Measurements from ENCODE around the gene ANOS1. TPM values are rescaled to one million over a fixed set of nuclear protein-coding genes. Genes with fewer than 3 reads are reported as not detected.

ANOS1 gene
- total and polyA plus RNA-seq, 2 of the 8 experiments (the other 6 are each of a cell fraction or from before 2014, with no cell fraction given): 34.4 to 59.0 TPM

DNA sequence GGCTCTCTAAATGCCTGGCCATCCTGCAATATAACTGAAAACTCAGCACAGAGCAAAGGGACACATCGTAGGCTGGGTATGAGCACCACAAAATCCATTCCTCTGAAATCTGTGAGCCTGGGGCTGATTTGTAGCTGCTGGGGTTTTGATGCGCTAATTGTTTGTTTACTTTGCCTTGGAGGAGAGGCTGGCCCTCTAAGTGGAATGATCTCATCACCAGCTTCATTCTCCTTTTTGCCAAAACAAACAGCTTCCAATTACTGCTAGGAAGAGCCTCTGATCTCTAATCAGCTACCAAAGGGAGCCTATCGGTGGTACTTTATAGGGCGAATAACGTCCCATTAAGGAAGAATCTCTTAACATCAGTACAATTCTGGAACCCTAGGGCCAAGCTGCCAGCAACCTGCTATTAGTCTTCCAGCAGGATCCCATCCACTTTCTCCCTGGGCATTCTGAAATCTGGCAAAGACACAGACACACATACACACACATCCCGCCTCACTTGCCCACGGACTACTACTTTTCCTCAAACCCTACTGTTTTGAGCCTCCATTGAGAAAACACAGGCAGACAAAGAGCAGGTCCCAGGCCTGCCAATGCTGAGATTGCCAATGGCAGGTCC is 5.8 kb downstream of the ANOS1 start:
- no peak overlapping the region for H2BK12ac ChIP-seq (ENCODE audit: low read depth, low read length)

More for the DNA sequence above, 5.8 kb downstream of the ANOS1 start:
- Histone ChIP-seq H4K8ac (ENCODE audit: extremely low read depth, insufficient read depth, low read length) (no peak overlapping the region), H2BK120ac (replicated peaks; ENCODE audit: low read depth, low read length) (no peak overlapping the region), H2AK5ac (ENCODE audit: low read depth, low read length) (no peak overlapping the region), H4K91ac (replicated peaks; ENCODE audit: insufficient read length, low read length) (no peak overlapping the region), H4K5ac (ENCODE audit: insufficient read length, low read depth, low read length) (no peak overlapping the region), H3K9ac (replicated peaks in 1 of 4; ENCODE audit: extremely low read depth in 1 of 4, low read depth in 3 of 4, low read length in 3 of 4) (no peak overlapping the region), H3K4me2 (ENCODE audit: insufficient read depth in 1 of 2, low read depth in 2 of 2, low read length in 2 of 2) (peak overlapping the region; percentile 16 to 56; a peak in 2 of 4 replicates), H3K27me3 (replicated peaks in 1 of 4; ENCODE audit: control insufficient read depth in 3 of 4, extremely low read depth in 1 of 4, insufficient read depth in 3 of 4, low read length in 3 of 4) (no peaks in the 10 kb centered on the region; a peak in 1 of 7 replicates), H3K79me1 (ENCODE audit: low read depth, low read length) (no peaks in the 10 kb centered on the region), H3K14ac (ENCODE audit: insufficient read length) (no peak overlapping the region), H3K23me2 (ENCODE audit: low read depth, low read length) (no peaks in the 10 kb centered on the region), H3K9me3 (ENCODE audit: insufficient read depth in 2 of 2, low read depth in 1 of 2, low read length in 1 of 2) (no peaks in the 10 kb centered on the region), H2AFZ (ENCODE audit: low read length) (no peak overlapping the region), H3K36me3 (ENCODE audit: control insufficient read depth in 2 of 4, insufficient read depth in 4 of 4, low read length in 3 of 4) (peaks cover 0 to 5% (median 0%) of the 10 kb centered on the region in 4 experiments; a peak in 1 of 8 replicates), H2BK5ac (ENCODE audit: low read depth, low read length) (no peak overlapping the region), H3K18ac (ENCODE audit: extremely low read depth, low read length) (no peak overlapping the region; the same call in 1 of the 2 replicates), H3K27ac (ENCODE audit: low read depth, low read length) (no peak overlapping the region), H2BK15ac (ENCODE audit: low read length) (no peak overlapping the region), H3K23ac (ENCODE audit: insufficient read length) (no peak overlapping the region), H2BK20ac (ENCODE audit: low read length) (no peak overlapping the region), H3K79me2 (ENCODE audit: control insufficient read depth in 1 of 2, insufficient read depth in 2 of 2, low read length in 2 of 2) (peaks cover 5 to 97% of the 10 kb centered on the region in 2 experiments), H3K4me3 (ENCODE audit: extremely low read depth in 1 of 4, insufficient read depth in 2 of 4, low read depth in 3 of 4, low read length in 4 of 4) (no peak overlapping the region), H3K56ac (replicated peaks; ENCODE audit: insufficient read length, low read depth, low read length) (no peak overlapping the region), H3K4ac (replicated peaks; ENCODE audit: insufficient read length, low read depth, low read length) (no peak overlapping the region), H4K20me1 (replicated peaks in 1 of 2; ENCODE audit: control insufficient read depth in 1 of 2, insufficient read depth in 2 of 2, low read length in 2 of 2) (peaks cover 2 to 27% of the 10 kb centered on the region in 2 experiments), H3K4me1 (replicated peaks in 1 of 4; ENCODE audit: control insufficient read depth in 3 of 4, insufficient read depth in 4 of 4, low read length in 3 of 4) (peaks cover 5 to 32% (median 17%) of the 10 kb centered on the region in 4 experiments; a peak in 6 of 7 replicates)
- DNase-seq (ENCODE audit: low read depth in 1 of 2, low spot score in 2 of 2): no peak
- TF ChIP-seq CBX8 (IDR thresholded peaks at IDR 0.05; ENCODE audit: borderline replicate concordance, low read depth, low read length): no peak
- no peak for TF ChIP-seq MAX (IDR thresholded peaks at IDR 0.05)
- TF ChIP-seq FOSL1 (IDR thresholded peaks at IDR 0.05; ENCODE audit: insufficient read depth, low read depth, low read length): no peak
- no peak for TF ChIP-seq POU5F1 (IDR thresholded peaks at IDR 0.05; ENCODE audit: low read depth, low read length)
- TF ChIP-seq ATF2 (IDR thresholded peaks at IDR 0.05; ENCODE audit: low read length): no peak
- TF ChIP-seq CBX5 (IDR thresholded peaks at IDR 0.05; ENCODE audit: low read depth, low read length): no peak
- no peak for TF ChIP-seq ASH2L (IDR thresholded peaks at IDR 0.05; ENCODE audit: low read length)
- no peak for TF ChIP-seq KDM4A (IDR thresholded peaks at IDR 0.05; ENCODE audit: low read depth, low read length, severe bottlenecking)
- TF ChIP-seq SIX5 (IDR thresholded peaks at IDR 0.05; ENCODE audit: low read depth, low read length): no peak
- no peak for TF ChIP-seq TBP (IDR thresholded peaks at IDR 0.05; ENCODE audit: low read depth, low read length)
- no peak for TF ChIP-seq POLR2A (IDR thresholded peaks at IDR 0.05; ENCODE audit: control extremely low read depth in 1 of 2, low read depth in 2 of 2, low read length in 2 of 2)
- FAIRE-seq: peak; percentile 89
- CTCF ChIA-PET (ENCODE audit: partially characterized antibody): interaction anchor here (0.9 kb wide), 1 partner anchor 13 kb away, joined by 3 read pairs; no protein-coding TSS in a partner anchor
- WGBS, 2 experiments (ENCODE audit: extremely low coverage in 1 of 2, insufficient coverage in 1 of 2, insufficient read length in 1 of 2, insufficient replicate concordance in 2 of 2, low coverage in 1 of 2, low lambda C conversion rate in 2 of 2, missing lambda C conversion rate in 1 of 2): 60% methylated on average over 6 of the region's 7 CpGs; no CpG with 5 or more reads in 1 of the 2 experiments
- POLR2A ChIA-PET (ENCODE audit: partially characterized antibody): no interaction called here
